ENCODE data around the gene POU3F1.

GRCh38 chr1:38085666-38086330 is 39.2 kb upstream of the POU3F1 start:
- TF ChIP-seq CTCF (IDR thresholded peaks at IDR 0.05) = no peak
- TF ChIP-seq POLR2A (IDR thresholded peaks at IDR 0.05) = no peak

Data from adrenal gland (tissue), 5 donors.